Endodermal cell (in vitro differentiated cells): ENCODE measurements around the gene TBX18. TPM values are rescaled to one million over a fixed set of nuclear protein-coding genes. Genes with fewer than 3 reads are reported as not detected.

Source experiments
- DNase-seq: peaks from one replicate; pipeline ENCODE4 v3.0.0-alpha.2; 2017
- H3K27ac ChIP-seq: 2 replicates; pipeline ENCODE4 v1.5.1; 2013; ENCODE audit warnings: mild to moderate bottlenecking, low read depth, low read length, moderate library complexity
- H3K27me3 ChIP-seq: 2 replicates; pipeline ENCODE4 v1.6.1; 2013; ENCODE audit warnings: mild to moderate bottlenecking, low read length, moderate library complexity; ENCODE audit not compliant: insufficient read depth, control insufficient read depth, poor library complexity, severe bottlenecking
- H3K36me3 ChIP-seq: 2 replicates; pipeline ENCODE4 v1.7.0; 2013; ENCODE audit warnings: mild to moderate bottlenecking, low read length, moderate library complexity; ENCODE audit not compliant: control insufficient read depth, insufficient read depth
- H3K4me1 ChIP-seq: one replicate; pipeline ENCODE4 v1.7.0; 2013; ENCODE audit warnings: low read length; ENCODE audit not compliant: control insufficient read depth, insufficient read depth
- H3K4me3 ChIP-seq: 2 replicates; pipeline ENCODE4 v1.5.1; 2013; ENCODE audit warnings: mild to moderate bottlenecking, low read length, moderate library complexity
- H3K9ac ChIP-seq: 2 replicates; pipeline ENCODE4 v1.6.1; 2013; ENCODE audit warnings: mild to moderate bottlenecking, low read length, moderate library complexity; ENCODE audit not compliant: poor library complexity, severe bottlenecking; ENCODE audit errors: extremely low read depth
- H3K9me3 ChIP-seq: 2 replicates; pipeline ENCODE4 v1.6.1; 2013; ENCODE audit warnings: mild to moderate bottlenecking, low read length, moderate library complexity; ENCODE audit not compliant: control insufficient read depth
- H3K27ac Mint-ChIP-seq: 2 replicates; pipeline ENCODE4 v1.8.0; 2020; ENCODE audit warnings: mixed read lengths
- H3K27me3 Mint-ChIP-seq: 2 replicates; pipeline ENCODE4 v1.8.0; 2021; ENCODE audit warnings: mild to moderate bottlenecking, mixed read lengths; ENCODE audit not compliant: insufficient read depth
- H3K36me3 Mint-ChIP-seq: 2 replicates; pipeline ENCODE4 v1.8.0; 2020; ENCODE audit warnings: low read depth, mixed read lengths
- H3K4me1 Mint-ChIP-seq: 2 replicates; pipeline ENCODE4 v1.8.0; 2020; ENCODE audit warnings: mixed read lengths
- H3K4me3 Mint-ChIP-seq: 2 replicates; pipeline ENCODE4 v1.8.0; 2020; ENCODE audit warnings: mild to moderate bottlenecking, moderate library complexity, mixed read lengths
- H3K9me3 Mint-ChIP-seq: 2 replicates; pipeline ENCODE4 v1.8.0; 2020; ENCODE audit warnings: mild to moderate bottlenecking, mixed read lengths
- WGBS, 2 experiments: methylation state at CpG; one replicate each; pipeline versions ENCODE4 v1.1.5 to v1.1.7; 2013; ENCODE audit warnings: missing lambda C conversion rate in 2 of 2, mixed read lengths in 1 of 2; ENCODE audit not compliant: insufficient coverage in 1 of 2, insufficient read length in 1 of 2; 5-methylcytosine and 5-hydroxymethylcytosine counted together
- total RNA-seq, 2 donors: library from RNA; stranded (reverse); fragmentation: NEBNext Ultra II Directional in 1 of 2; extraction: Animal tissue kit (Norgen Biotek cat#: 25700) in 1 of 2; gene quantifications; 2 replicates in 1 of 2; 3 replicates in 1 of 2; pipeline ENCODE4 v1.2.1, GENCODE V29; 2021
- TF ChIP-seq, protein P1 (sequence below): fragments of 200-600 bp; sonication (generic); conservative IDR thresholded peaks from 2 replicates; pipeline ENCODE4 v1.5.0; 2021; ENCODE audit warnings: antibody characterized with exemption, mild to moderate bottlenecking

TBX18 gene
- total RNA-seq, 2 donors from 2014 or later = 1.3 to 2.3 TPM

DNA sequence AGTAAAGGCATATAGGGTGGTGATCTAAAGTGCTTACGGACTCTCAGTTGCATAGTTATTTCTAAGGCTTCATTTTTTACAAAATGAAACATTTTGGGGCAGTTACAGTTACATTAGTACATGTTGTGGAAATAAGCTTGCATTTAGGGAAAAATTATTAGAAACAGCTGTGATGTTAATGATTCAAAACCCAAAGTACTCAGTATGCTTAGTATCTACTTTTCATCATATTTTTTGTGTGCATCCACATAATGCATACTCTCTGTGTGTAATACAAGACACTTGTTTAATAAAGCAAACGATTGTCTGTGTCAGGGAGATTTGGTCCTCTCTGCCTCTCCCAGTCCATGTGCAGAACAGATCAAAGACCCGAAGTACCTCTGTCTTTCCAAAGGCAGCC, 11.4 kb upstream of the TBX18 start:
- DNase-seq = no peak
- Histone ChIP-seq H3K36me3 (no peaks in the 10 kb centered on the region), H3K27me3 (peaks cover 99% of the 10 kb centered on the region), H3K9me3 (no peaks in the 10 kb centered on the region), H3K27ac (no peak overlapping the region), H3K9ac (no peak overlapping the region), H3K4me1 (no peaks in the 10 kb centered on the region), H3K4me3 (no peak overlapping the region)
- 73 to 81% methylated on average over 2 to 3 of the region's 3 CpGs for WGBS, 2 experiments
- no peaks in the 10 kb centered on the region for H3K9me3 Mint-ChIP-seq
- peaks cover 9% of the 10 kb centered on the region for H3K4me1 Mint-ChIP-seq
- H3K36me3 Mint-ChIP-seq = no peaks in the 10 kb centered on the region
- H3K27ac Mint-ChIP-seq = no peak overlapping the region
- no peak overlapping the region for H3K4me3 Mint-ChIP-seq
- peaks cover 91% of the 10 kb centered on the region for H3K27me3 Mint-ChIP-seq
- TF ChIP-seq, protein P1, sequence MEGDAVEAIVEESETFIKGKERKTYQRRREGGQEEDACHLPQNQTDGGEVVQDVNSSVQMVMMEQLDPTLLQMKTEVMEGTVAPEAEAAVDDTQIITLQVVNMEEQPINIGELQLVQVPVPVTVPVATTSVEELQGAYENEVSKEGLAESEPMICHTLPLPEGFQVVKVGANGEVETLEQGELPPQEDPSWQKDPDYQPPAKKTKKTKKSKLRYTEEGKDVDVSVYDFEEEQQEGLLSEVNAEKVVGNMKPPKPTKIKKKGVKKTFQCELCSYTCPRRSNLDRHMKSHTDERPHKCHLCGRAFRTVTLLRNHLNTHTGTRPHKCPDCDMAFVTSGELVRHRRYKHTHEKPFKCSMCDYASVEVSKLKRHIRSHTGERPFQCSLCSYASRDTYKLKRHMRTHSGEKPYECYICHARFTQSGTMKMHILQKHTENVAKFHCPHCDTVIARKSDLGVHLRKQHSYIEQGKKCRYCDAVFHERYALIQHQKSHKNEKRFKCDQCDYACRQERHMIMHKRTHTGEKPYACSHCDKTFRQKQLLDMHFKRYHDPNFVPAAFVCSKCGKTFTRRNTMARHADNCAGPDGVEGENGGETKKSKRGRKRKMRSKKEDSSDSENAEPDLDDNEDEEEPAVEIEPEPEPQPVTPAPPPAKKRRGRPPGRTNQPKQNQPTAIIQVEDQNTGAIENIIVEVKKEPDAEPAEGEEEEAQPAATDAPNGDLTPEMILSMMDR = no peak

DNA sequence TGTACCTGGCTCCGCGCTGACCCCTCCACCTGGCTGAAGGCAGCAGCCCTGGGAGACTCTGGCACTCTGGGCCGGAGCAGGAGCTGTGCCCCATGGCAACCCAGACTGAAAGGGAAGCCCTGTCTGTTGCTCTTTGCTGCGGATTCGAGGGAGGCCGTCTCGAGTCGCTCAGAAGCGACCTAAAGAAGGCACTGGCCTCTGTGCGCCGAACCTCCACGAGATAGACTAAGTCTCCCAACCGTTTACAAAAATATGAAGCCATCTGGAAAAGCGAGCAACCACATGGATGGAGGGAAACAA, 10.5 kb upstream of the TBX18 start:
- Mint-ChIP-seq H3K36me3 (no peaks in the 10 kb centered on the region), H3K9me3 (no peaks in the 10 kb centered on the region), H3K4me1 (peaks cover 9% of the 10 kb centered on the region), H3K4me3 (peak overlapping the region; percentile 60), H3K27ac (no peak overlapping the region), H3K27me3 (peaks cover 96% of the 10 kb centered on the region)
- peak overlapping the region; percentile 80 for H3K4me3 ChIP-seq
- H3K27me3 ChIP-seq = peaks cover 99% of the 10 kb centered on the region
- H3K27ac ChIP-seq = no peak overlapping the region
- TF ChIP-seq, protein P1 = no peak
- no peaks in the 10 kb centered on the region for H3K4me1 ChIP-seq
- no peaks in the 10 kb centered on the region for H3K9me3 ChIP-seq
- WGBS, 2 experiments = 15% methylated on average over 14 of the region's 14 CpGs; no CpG with 5 or more reads in 1 of the 2 experiments
- H3K36me3 ChIP-seq = no peaks in the 10 kb centered on the region
- no peak for DNase-seq
- H3K9ac ChIP-seq = no peak overlapping the region

DNA sequence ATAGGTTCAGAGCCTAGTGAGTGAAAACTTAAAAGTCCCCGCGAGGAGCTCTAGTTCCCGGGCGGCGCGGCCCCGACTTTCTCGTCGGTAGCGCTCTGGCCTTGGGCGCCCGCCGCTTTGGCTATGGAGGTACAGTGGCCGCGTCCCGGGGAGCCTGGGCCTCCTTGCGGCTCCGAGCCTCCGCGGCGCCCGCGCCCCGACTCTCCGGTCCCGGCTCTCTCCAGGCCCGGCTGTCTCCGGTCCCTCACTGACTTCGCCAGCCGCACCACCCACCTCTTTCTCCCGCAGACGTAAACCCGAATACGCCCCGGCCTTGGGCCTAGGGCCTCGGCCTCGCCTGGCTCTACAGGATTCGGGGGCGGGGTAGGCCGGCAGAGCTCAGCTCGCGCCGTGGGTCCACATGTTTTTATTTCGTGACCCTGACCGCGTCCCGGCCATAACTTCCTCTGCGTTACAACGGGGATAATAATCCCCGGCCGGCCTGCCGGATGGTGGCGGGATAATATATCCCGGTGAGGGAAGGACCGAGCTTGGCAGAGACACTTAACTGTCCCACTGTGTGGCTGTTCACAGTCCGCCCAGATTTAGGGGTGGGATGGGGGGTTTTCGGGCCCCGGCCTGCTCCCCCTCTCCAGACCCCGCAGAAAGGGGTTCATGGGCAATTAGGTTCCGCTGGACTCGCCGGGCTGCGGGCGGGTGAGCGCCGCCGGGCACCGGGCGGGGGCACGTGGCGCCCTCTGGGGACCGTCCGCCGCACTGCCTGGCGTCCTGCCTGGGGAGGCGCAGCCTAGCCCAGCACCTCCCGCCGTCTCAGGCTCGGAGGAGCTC, 10.0 kb upstream of the TBX18 start:
- H3K36me3 ChIP-seq = no peaks in the 10 kb centered on the region
- no peaks in the 10 kb centered on the region for H3K4me1 ChIP-seq
- peak overlapping the region; percentile 60 for H3K4me3 Mint-ChIP-seq
- no peaks in the 10 kb centered on the region for H3K9me3 Mint-ChIP-seq
- peaks cover 100% of the 10 kb centered on the region for H3K27me3 ChIP-seq
- no peaks in the 10 kb centered on the region for H3K36me3 Mint-ChIP-seq
- no peaks in the 10 kb centered on the region for H3K9me3 ChIP-seq
- TF ChIP-seq, protein P1 = peak; percentile 97
- no peak overlapping the region for H3K9ac ChIP-seq
- H3K4me1 Mint-ChIP-seq = peaks cover 9% of the 10 kb centered on the region
- H3K27me3 Mint-ChIP-seq = peaks cover 98% of the 10 kb centered on the region
- peak overlapping the region; percentile 80 for H3K4me3 ChIP-seq
- H3K27ac Mint-ChIP-seq = no peak overlapping the region
- DNase-seq = peak; percentile 93
- 0 to 1% methylated on average over 43 to 79 of the region's 79 CpGs for WGBS, 2 experiments
- no peak overlapping the region for H3K27ac ChIP-seq
